ENCODE data around the gene DPH6.

Gene DPH6

GRCh38 chr15:35436422-35436821 is 109.5 kb downstream of the DPH6 start:
- intact Hi-C loops (cut with DNase I; ENCODE audit: low total_unique reads), result no loop called here
- Histone ChIP-seq H3K9me3 (no peaks in the 10 kb centered on the region), H3K4me1 (peaks cover 0 to 15% (median 3%) of the 10 kb centered on the region in 4 donors), H3K27me3 (no peaks in the 10 kb centered on the region), H3K4me3 (no peak overlapping the region), H3K36me3 (no peaks in the 10 kb centered on the region), H3K27ac (no peak overlapping the region)
- DNase-seq, result no peak
- TF ChIP-seq CTCF (IDR thresholded peaks at IDR 0.05), result no peak

- no peak for TF ChIP-seq CTCF (IDR thresholded peaks at IDR 0.05)
Measured at GRCh38 chr15:35431281-35431680, 114.7 kb downstream of the DPH6 start.

GRCh38 chr15:35430301-35430700 is 115.7 kb downstream of the DPH6 start:
- Histone ChIP-seq H3K4me3 (no peak overlapping the region), H3K27me3 (no peaks in the 10 kb centered on the region), H3K9me3 (no peaks in the 10 kb centered on the region), H3K36me3 (no peaks in the 10 kb centered on the region), H3K27ac (no peak overlapping the region), H3K4me1 (peaks cover 0 to 4% (median 0%) of the 10 kb centered on the region in 4 donors)
- TF ChIP-seq CTCF (IDR thresholded peaks at IDR 0.05), result no peak
- intact Hi-C loops (cut with DNase I; ENCODE audit: low total_unique reads), result no loop called here
- no peak for DNase-seq

More at GRCh38 chr15:35431281-35431680, 114.7 kb downstream of the DPH6 start:
- Histone ChIP-seq H3K27ac (no peak overlapping the region), H3K27me3 (no peaks in the 10 kb centered on the region), H3K9me3 (no peaks in the 10 kb centered on the region), H3K36me3 (no peaks in the 10 kb centered on the region), H3K4me3 (no peak overlapping the region), H3K4me1 (peaks cover 0 to 4% (median 0%) of the 10 kb centered on the region in 4 donors)
- DNase-seq, result no peak
- intact Hi-C loops (cut with DNase I; ENCODE audit: low total_unique reads), result no loop called here

- Histone ChIP-seq H3K9me3 (no peaks in the 10 kb centered on the region), H3K4me1 (peaks cover 0 to 4% (median 0%) of the 10 kb centered on the region in 4 donors), H3K4me3 (no peak overlapping the region), H3K27ac (no peak overlapping the region), H3K36me3 (no peaks in the 10 kb centered on the region), H3K27me3 (no peaks in the 10 kb centered on the region)
- intact Hi-C loops (cut with DNase I; ENCODE audit: low total_unique reads), result no loop called here
- no peak for TF ChIP-seq CTCF (IDR thresholded peaks at IDR 0.05)
- no peak for DNase-seq
Measured at GRCh38 chr15:35427496-35427895, 118.5 kb downstream of the DPH6 start.

GRCh38 chr15:35427091-35427490 is 118.9 kb downstream of the DPH6 start:
- intact Hi-C loops (cut with DNase I; ENCODE audit: low total_unique reads), result no loop called here
- no peaks in the 10 kb centered on the region for H3K36me3 ChIP-seq
- H3K4me3 ChIP-seq, result no peak overlapping the region
- no peaks in the 10 kb centered on the region for H3K9me3 ChIP-seq
- no peaks in the 10 kb centered on the region for H3K27me3 ChIP-seq
- DNase-seq, result no peak
- H3K27ac ChIP-seq, result no peak overlapping the region
- peaks cover 0 to 4% (median 0%) of the 10 kb centered on the region in 4 donors for H3K4me1 ChIP-seq
- TF ChIP-seq CTCF (IDR thresholded peaks at IDR 0.05), result no peak

- Histone ChIP-seq H3K27ac (no peak overlapping the region), H3K4me1 (no peaks in the 10 kb centered on the region), H3K9me3 (no peaks in the 10 kb centered on the region), H3K36me3 (peaks cover 0 to 12% (median 0%) of the 10 kb centered on the region in 3 donors), H3K27me3 (no peaks in the 10 kb centered on the region), H3K4me3 (no peak overlapping the region)
- intact Hi-C loops (cut with DNase I; ENCODE audit: low total_unique reads), result no loop called here
- no peak for DNase-seq
- no peak for TF ChIP-seq CTCF (IDR thresholded peaks at IDR 0.05)
Measured at GRCh38 chr15:35410775-35411174, 135.2 kb downstream of the DPH6 start.

Measured in tibial artery (tissue), 4 donors.